Transverse colon (tissue), 4 donors: ENCODE measurements around the gene CLGN. TPM values are rescaled to one million over a fixed set of nuclear protein-coding genes. Genes with fewer than 3 reads are reported as not detected.
A peak's percentile ranks its signal among the peaks of the same experiment; 100 is the strongest.

Experiments
- DNase-seq: peaks from one replicate; pipeline ENCODE4 v3.0.0-alpha.2; 2019
- H3K27ac ChIP-seq, 4 donors: fragments of 200-600 bp; sonication (generic); 2 replicates each; pipeline ENCODE4 v1.5.1; 2016 to 2018; ENCODE audit warnings: inconsistent platforms in 4 of 4
- H3K27me3 ChIP-seq: fragments of 200-600 bp; sonication (generic); 2 replicates; pipeline ENCODE4 v1.5.1; 2017; ENCODE audit warnings: inconsistent platforms
- H3K36me3 ChIP-seq, 4 donors: fragments of 200-600 bp; sonication (generic); 2 replicates each; pipeline ENCODE4 v1.5.1; 2017 to 2019; ENCODE audit warnings: inconsistent platforms in 4 of 4
- H3K4me1 ChIP-seq, 4 donors: fragments of 200-600 bp; sonication (generic); 2 replicates each; pipeline ENCODE4 v1.5.1; 2017 to 2020; ENCODE audit warnings: inconsistent platforms in 4 of 4
- H3K4me3 ChIP-seq, 4 donors: fragments of 200-600 bp; sonication (generic); 1 replicate in 1 of 4; 2 replicates in 3 of 4; pipeline versions ENCODE4 v1.5.1 to v1.6.1; 2017 to 2019; ENCODE audit warnings: inconsistent platforms in 4 of 4
- H3K9me3 ChIP-seq, 2 donors: fragments of 200-600 bp; sonication (generic); 2 replicates each; pipeline ENCODE4 v1.5.1; 2017 to 2019; ENCODE audit warnings: inconsistent platforms in 2 of 2
- EP300 ChIP-seq: sonication (generic); formaldehyde crosslinking; IDR thresholded peaks from one replicate; pipeline ENCODE4 v1.6.1; 2017; ENCODE audit warnings: antibody characterized with exemption, low read depth
- POLR2A ChIP-seq: fragments of 450-650 bp; IDR thresholded peaks from one replicate; pipeline ENCODE4 v1.6.1; 2016; ENCODE audit warnings: antibody characterized with exemption, mild to moderate bottlenecking, moderate library complexity
- POLR2AphosphoS5 ChIP-seq, 3 donors: sonication (generic); formaldehyde crosslinking; IDR thresholded peaks; one replicate each; pipeline ENCODE4 v1.6.1; 2016; ENCODE audit warnings: antibody characterized with exemption in 3 of 3
- WGBS, 2 donors: methylation state at CpG; one replicate each; pipeline ENCODE4 v1.1.5; 2018; ENCODE audit warnings: low coverage in 1 of 2; 5-methylcytosine and 5-hydroxymethylcytosine counted together
- in situ Hi-C, 4 donors: fragments of 200-750 bp; cut with MboI; loops; one replicate each; pipeline versions ENCODE4 v1.15.0 to v1.15.1; 2017; ENCODE audit warnings: low sequenced_read_pairs in 3 of 4, low pct_ligation_motif_present in 1 of 4, low pct_unique_long_range_greater_than_20kb in 1 of 4
- intact Hi-C: fragments of 100-400 bp; cut with DNase I; formaldehyde crosslinking; loops from one replicate; pipeline ENCODE4 v1.15.1; 2023; ENCODE audit warnings: low total_unique reads
- total RNA-seq, 4 donors: library from RNA; depleted of rRNA; stranded (reverse); fragments of >200 nt; gene quantifications; one replicate each; pipeline ENCODE4 v1.1.0, GENCODE V29; 2016
- TF ChIP-seq, protein P1 (sequence below), 5 experiments: fragments of 200-600 bp in 3 of 5; fragments of 450-650 bp in 2 of 5; sonication (generic) in 3 of 5; IDR thresholded peaks; 1 replicate in 2 of 5; 2 replicates in 3 of 5; pipeline ENCODE4 v1.5.1; 2016 to 2017; ENCODE audit warnings: antibody characterized with exemption in 5 of 5, inconsistent platforms in 3 of 5, mild to moderate bottlenecking in 2 of 5, moderate library complexity in 1 of 5

CLGN gene
- total RNA-seq, 4 donors from 2014 or later = 1.5 to 2.4 (median 1.5) TPM; not detected in 1

DNA sequence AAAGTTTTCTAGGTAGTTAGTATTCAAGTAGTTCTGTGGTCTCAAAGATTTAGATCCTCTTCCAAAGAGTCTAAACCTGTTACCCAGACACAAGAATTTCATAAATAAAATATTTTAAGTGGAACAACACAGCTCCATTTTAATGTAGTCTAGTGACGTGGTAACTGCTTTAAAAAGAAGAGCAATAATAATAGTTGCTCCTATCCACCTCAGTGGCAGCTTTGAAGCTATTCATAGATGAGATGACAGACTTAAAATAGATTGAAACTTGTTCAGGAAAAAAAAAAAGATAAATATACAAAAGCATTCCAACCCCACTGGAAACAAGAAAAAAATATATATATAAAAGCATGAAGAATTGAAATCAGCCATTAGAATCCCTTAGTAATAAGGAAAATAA, 39.4 kb downstream of the CLGN start:
- WGBS, 2 donors = 71 to 83% methylated on average over 1 of the region's 1 CpG
- intact Hi-C loops = no loop called here
- TF ChIP-seq POLR2A (no peak), EP300 (no peak), POLR2AphosphoS5 (IDR thresholded peaks at IDR 0.05) (no peak)
- TF ChIP-seq, protein P1, sequence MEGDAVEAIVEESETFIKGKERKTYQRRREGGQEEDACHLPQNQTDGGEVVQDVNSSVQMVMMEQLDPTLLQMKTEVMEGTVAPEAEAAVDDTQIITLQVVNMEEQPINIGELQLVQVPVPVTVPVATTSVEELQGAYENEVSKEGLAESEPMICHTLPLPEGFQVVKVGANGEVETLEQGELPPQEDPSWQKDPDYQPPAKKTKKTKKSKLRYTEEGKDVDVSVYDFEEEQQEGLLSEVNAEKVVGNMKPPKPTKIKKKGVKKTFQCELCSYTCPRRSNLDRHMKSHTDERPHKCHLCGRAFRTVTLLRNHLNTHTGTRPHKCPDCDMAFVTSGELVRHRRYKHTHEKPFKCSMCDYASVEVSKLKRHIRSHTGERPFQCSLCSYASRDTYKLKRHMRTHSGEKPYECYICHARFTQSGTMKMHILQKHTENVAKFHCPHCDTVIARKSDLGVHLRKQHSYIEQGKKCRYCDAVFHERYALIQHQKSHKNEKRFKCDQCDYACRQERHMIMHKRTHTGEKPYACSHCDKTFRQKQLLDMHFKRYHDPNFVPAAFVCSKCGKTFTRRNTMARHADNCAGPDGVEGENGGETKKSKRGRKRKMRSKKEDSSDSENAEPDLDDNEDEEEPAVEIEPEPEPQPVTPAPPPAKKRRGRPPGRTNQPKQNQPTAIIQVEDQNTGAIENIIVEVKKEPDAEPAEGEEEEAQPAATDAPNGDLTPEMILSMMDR (IDR thresholded peaks at IDR 0.05) = no peak
- no peaks in the 10 kb centered on the region for H3K27me3 ChIP-seq
- no peak overlapping the region for H3K4me3 ChIP-seq
- DNase-seq = no peak
- no peak overlapping the region for H3K27ac ChIP-seq
- no peaks in the 10 kb centered on the region for H3K36me3 ChIP-seq
- no peaks in the 10 kb centered on the region for H3K9me3 ChIP-seq
- H3K4me1 ChIP-seq = peaks cover 0 to 3% (median 0%) of the 10 kb centered on the region in 4 donors
- in situ Hi-C loops = loop anchor here in 1 of 4 donors (25.0 kb wide), 1 partner anchor 474 kb away; no protein-coding TSS in a partner anchor

DNA sequence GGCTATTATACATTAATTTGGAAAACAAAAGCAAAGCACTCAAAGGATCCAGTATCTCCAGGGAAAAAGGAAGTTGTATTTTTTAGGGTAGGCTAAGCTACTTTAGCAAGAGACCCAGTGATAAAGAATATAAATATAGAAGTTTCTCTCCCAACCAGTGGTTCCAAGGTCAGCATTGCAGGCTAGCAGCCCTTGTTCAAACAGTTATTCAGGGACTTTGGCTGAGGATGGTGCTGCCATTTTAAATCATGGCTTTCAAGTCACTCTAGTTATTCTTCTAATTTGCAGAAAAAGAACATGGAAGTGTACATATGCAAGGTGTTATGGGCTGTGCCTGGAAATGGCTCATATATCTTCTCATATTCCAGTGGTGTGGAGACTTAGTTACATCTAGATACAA, 44.7 kb downstream of the CLGN start:
- TF ChIP-seq EP300 = no peak
- no peak for TF ChIP-seq POLR2A
- no peak for TF ChIP-seq POLR2AphosphoS5 (IDR thresholded peaks at IDR 0.05)
- TF ChIP-seq, protein P1 (IDR thresholded peaks at IDR 0.05) = no peak
- Histone ChIP-seq H3K4me3 (no peak overlapping the region), H3K9me3 (no peaks in the 10 kb centered on the region), H3K4me1 (peaks cover 0 to 3% (median 0%) of the 10 kb centered on the region in 4 donors), H3K36me3 (peaks cover 0 to 12% (median 0%) of the 10 kb centered on the region in 4 donors), H3K27me3 (no peaks in the 10 kb centered on the region), H3K27ac (no peak overlapping the region)
- DNase-seq = no peak
- in situ Hi-C loops = loop anchor here in 1 of 4 donors (25.0 kb wide), 1 partner anchor 480 kb away; no protein-coding TSS in a partner anchor
- intact Hi-C loops = no loop called here

DNA sequence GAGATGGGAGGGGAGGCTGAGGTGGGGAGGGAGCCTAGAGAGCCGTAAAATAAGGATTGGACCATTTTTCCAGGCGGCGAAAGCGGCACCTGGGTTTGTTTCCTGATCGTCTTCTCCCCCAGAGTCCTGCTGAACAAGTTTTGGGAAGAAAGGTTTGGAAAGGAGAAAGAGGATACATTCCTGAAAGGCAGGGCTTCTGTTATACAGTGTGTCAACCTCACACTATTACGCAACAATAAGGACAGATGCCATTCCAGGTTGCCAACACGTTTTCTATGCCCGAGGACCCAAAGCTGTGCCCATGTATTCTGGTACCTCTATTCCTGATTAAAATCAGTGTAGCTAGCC, 53.3 kb downstream of the CLGN start:
- Histone ChIP-seq H3K4me1 (peaks cover 7 to 31% (median 19%) of the 10 kb centered on the region in 4 donors), H3K27ac (peak overlapping the region; percentile 96 to 98 (median 97)), H3K9me3 (no peaks in the 10 kb centered on the region), H3K27me3 (no peaks in the 10 kb centered on the region), H3K4me3 (peak overlapping the region; percentile 69 to 96 (median 86)), H3K36me3 (no peaks in the 10 kb centered on the region)
- 9% methylated on average over 8 of the region's 8 CpGs; no CpG with 5 or more reads in 1 of the 2 donors for WGBS, 2 donors
- no peak for DNase-seq
- no peak for TF ChIP-seq POLR2A
- TF ChIP-seq, protein P1 (IDR thresholded peaks at IDR 0.05) = no peak
- no peak for TF ChIP-seq EP300
- no peak for TF ChIP-seq POLR2AphosphoS5 (IDR thresholded peaks at IDR 0.05)
- intact Hi-C loops (no loop called here), in situ Hi-C loops (loop anchor here in 2 of 4 donors (25.0 kb wide), 1 partner anchor 488 kb away; no protein-coding TSS in a partner anchor)

DNA sequence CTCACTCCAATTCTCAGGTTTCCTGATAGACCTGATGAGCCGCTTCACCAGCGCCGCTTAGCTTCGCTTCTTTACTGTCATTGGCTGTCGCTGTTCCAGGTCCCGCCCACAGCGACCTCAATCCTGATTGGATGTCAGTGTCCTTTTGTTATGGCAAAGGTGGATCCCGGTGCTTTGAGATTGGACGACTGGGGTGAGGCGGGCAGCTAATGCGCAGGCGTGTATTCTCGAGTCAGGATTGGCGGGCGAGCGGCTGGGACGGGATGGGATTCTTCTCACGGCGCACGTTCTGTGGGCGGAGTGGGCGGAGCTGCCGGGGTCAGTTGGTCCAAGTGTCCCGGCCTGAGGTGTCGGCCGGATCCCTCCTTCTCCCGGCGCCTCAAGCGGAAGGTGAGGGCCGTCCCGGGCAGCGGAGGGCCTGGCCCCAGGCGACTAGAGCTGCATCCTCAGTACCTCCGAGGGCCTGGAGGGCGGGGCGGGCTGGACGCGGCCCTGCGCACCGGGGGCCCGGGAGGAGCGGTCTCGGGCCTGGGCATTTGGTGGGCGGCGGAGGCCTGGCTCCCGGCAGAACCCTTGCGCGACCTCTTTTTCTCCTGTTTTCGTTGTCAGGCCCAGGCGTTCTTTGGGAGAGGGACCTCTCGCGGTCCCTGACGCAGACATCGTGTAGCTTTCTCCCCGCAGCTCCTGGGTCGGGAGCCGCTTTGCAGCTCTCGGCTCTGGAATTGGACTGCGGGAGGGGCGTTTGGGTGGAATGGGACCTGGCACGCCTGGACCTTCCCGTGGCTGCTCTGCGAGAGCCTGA, 53.9 kb downstream of the CLGN start, which contains the start of gene SCOC:
TSS of gene SCOC (plus strand) at position 319 of the 802 bp plus-strand sequence. CDS start 5,525 bp downstream, outside the sequence.
- Histone ChIP-seq H3K27me3 (no peaks in the 10 kb centered on the region), H3K36me3 (no peaks in the 10 kb centered on the region), H3K27ac (peak within 1 kb of the TSS; percentile 96 to 98 (median 97)), H3K4me1 (peaks cover 7 to 31% (median 19%) of the 10 kb centered on the region in 4 donors), H3K4me3 (peak within 1 kb of the TSS; percentile 69 to 96 (median 86)), H3K9me3 (no peaks in the 10 kb centered on the region)
- TF ChIP-seq, protein P1 (IDR thresholded peaks at IDR 0.05) = no peak
- TF ChIP-seq POLR2AphosphoS5 (IDR thresholded peaks at IDR 0.05) (peak; percentile 64 to 78 (median 71)), EP300 (no peak), POLR2A (peak; percentile 72)
- in situ Hi-C loops = loop anchor here in 2 of 4 donors (25.0 kb wide), 1 partner anchor 489 kb away; no protein-coding TSS in a partner anchor
- intact Hi-C loops = no loop called here
- peak; percentile 99 for DNase-seq
- 0% methylated on average over 4 to 43 of the region's 63 CpGs for WGBS, 2 donors
